HG03460 (cell line): Measurements from ENCODE around the gene CSRP1.
A peak's percentile ranks its signal among the peaks of the same experiment; 100 is the strongest.
"Not testable (repeated sequence)": the region's sequence is repeated elsewhere in the genome, so short reads cannot be mapped to it uniquely, and the experiment has no call there.

Experiments
- ATAC-seq: cut with Tn5 transposase; IDR thresholded peaks from one replicate; pipeline ENCODE4 v1.9.1; 2021; ENCODE audit not compliant: unreplicated experiment

Gene CSRP1

DNA sequence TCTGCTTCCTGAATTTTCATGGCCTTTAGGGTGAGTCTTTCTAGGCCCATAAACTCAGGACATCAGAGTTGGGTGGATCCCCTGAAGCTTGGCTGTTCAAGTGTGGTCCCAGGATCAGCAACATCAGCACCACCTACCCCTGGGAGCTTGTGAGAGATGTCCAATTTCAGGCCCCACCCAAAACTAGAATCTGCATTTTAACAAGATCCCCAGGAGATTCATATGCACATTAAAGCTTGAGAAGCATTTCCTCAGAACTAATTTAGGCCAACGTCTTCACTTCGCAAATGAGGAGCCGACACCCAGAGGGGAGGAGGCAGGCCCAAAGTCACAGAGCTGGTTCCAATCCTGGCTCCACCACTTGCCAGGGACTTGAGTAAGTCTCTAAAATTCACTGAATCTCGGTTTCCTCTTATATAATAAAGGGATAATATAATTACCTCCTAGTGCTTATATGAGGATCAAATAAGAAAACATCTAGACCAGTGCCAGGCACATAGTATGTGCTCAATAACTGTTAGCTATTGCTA, 27.7 kb downstream of the CSRP1 start:
- no peak for ATAC-seq

- not testable (repeated sequence) for ATAC-seq
Observed at GRCh38 chr1:201478666-201479065, 28.3 kb downstream of the CSRP1 start.

- no peak for ATAC-seq
Observed at GRCh38 chr1:201476670-201477344, 30.1 kb downstream of the CSRP1 start.

DNA sequence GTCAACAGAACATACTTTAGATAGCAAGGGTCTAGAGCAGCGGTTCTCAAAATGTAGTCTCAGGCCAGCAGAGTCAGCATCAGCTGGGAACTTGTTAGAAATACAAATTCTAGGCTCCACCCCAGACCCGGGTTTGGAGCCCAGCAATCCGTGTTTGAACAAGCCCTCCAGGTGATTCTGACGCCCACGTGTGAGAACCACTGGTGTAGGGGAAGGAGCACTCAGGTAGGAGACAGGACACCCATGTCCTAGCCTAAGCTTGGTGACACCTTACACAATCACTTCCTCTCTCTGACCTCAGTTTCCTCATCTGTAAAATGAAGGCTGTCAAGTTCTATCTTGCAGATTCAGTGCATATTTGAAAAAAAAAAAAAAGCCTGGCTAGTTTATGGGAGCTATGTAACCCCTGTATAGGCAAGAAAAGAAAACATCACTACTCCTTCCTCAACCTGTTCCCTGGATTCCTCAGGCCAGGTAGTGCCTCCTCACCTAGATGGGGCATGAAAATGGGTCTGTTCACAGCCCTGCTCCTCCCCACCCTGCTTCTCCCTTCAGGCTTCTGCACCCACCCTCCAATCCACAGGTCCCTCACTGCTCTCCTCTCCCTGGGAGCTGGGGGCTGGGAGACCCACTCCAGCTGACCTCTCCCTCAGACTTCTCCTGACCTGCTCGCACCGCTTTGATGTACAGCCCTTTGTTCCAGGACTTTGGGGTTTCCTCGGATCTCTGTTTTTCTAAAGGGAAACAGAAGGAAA, 30.8 kb downstream of the CSRP1 start:
- ATAC-seq: no peak

DNA sequence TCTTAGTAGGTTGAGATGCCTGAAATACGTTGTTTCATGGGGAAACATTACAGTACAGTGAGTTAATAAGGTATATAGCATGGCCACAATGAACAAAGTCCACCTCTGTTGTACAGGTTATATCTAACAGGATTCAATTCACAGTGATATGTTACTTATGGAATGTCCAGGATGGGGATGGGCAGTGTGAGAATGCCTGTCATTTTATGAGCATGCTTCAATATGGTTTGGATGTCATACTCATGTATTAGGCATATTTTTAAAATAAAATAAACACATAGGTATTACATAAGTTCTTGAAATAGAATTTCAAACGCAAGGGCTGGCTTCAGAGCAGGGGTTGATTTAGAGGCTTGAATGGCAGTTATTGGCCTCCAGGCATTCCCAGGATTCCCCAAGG, 31.8 kb downstream of the CSRP1 start:
- no peak for ATAC-seq

DNA sequence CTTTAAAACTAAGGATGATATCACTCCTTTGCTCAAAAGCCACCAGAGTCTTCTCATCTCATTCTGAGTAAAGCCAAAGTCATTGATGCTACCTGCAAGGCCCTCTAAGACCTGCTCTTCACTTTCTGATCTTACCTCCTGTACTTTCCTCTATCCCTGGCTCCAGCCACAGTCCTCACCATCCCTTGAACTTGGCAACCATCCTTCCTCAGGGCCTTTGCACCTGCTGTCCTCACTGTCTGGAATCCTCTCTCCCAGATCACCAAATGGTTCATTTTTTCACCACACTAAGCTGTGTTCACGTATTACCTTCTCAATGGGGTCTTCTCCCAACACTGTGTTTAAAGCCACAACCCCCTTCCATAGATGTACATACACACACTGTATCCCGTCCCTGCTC, 33.6 kb downstream of the CSRP1 start:
- ATAC-seq: no peak

GRCh38 chr1:201472321-201472720, 34.6 kb downstream of the CSRP1 start:
- not testable (repeated sequence) for ATAC-seq

DNA sequence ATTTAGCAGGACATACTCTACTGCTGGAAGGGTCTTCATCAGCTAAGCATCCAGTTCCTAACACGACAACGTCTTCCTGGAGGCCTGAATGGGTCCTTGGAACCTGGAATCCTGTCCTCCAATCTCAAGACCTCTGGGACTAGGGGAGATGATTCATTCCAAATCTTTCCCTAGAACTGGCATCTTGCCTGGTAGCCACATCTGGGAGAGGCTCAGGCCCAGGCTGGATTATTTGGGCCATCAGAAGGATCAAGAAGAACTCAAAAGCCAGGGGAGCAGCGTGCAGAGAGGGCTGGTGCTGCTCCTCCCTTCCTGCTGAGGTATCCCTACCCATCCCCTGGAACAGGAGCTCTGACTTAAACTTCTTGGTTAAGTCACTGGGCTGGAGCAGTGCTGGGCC, 35.2 kb downstream of the CSRP1 start:
- ATAC-seq: no peak

- no peak for ATAC-seq
Observed at GRCh38 chr1:201470581-201470980, 36.3 kb downstream of the CSRP1 start.

DNA sequence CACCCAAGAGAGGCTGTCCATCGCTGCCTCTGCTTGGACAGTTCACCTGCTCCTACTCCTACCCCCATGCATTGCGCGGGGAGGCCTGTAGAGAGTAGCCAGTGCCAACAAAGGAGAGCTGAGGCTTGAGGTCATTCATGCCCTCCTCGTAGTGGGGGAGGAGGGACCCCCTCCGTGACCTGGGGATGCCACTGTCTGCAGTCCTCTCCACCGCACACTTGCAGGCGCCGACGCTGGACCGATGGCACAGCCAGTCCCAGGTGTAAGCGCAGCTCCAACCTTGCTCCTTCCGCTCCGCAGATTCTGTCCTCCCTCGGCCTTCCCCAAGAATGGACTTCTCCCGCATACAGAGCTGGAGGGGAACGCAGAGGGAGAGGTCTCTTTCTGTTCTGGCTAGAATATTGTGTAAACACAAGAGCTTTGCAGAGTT, 37.3 kb downstream of the CSRP1 start:
- ATAC-seq: no peak

DNA sequence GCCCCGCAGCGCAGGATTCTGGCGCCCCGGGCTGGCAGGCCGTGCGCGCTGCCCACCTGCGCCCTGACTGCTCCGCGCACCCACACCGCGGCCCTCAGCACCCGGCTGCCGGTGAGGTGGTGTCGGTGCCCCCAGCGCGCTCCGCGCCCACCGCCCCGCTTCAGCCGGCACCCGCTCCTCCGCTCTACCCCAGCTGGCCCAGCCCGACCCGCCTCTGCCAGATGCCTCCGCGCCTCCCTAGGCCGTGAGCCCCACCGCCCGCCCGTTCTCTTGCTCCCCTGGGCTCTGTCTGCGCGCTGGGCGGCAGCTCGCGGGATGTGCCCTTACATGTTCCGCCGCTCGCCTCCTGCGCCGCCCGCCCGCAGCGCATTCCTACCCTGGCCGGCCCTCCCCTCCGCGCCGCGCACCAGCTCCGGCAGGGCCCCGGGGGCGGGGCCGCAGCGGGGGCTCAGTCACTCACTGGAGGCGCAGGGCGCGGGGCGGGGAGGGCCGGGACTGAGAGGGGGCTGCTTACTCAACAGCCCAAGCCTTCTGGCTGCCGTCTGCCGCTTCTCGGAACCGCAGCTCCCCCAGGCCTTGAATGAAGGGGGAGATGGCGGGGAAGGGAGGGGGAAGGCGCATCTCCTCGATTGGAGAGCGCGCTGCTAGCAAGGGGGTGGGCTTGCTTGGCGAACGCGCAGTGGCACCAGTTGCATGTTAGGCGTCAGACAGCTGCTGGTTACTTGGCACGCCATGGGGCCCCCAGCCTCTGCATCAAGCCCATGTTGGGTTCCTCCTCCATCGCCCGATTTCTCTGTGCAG, 37.9 kb downstream of the CSRP1 start, which contains the start of gene PHLDA3:
Gene PHLDA3, minus strand, starts transcription at position 345 of the 801 bp plus-strand sequence. CDS start 402 bp downstream, outside the sequence.
- peak; percentile 70 for ATAC-seq

DNA sequence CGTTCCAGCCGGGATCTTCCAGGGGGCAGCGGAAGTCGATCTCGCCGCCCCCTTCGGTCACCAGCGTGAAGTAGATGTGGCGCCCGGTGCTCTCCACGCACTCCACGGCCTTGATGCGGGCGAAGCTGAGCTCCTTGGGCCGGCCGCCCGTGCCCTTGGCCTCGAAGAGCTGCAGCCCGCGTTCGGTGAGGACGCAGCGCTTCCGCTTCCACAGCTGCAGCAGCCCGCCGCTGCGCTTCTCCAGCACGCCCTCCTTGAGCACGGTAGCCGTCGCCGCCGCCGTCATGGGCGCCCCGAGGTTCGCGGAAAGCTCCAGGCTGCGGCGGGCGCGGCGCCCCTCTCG, 38.5 kb downstream of the CSRP1 start:
- ATAC-seq: peak; percentile 38

DNA sequence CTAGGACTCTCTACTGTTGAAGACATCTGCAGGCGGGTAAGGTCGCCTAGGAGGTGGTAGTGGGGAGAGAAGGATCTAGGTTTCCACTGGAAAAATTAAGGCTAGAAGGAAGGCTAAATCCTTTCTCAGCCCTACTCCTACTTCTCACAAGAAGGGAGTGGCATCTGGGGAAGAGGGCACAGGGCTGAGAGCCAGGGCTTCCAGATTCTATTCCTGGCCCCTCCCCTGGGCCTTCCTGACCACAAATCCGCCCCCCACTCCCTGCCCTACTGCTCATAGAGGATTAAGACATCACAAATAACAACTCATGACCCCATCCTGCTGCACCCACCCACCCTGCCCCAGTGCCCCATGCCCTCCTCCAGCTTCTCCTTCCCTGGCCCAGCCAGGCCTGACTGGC, 40.4 kb downstream of the CSRP1 start:
- no peak for ATAC-seq

DNA sequence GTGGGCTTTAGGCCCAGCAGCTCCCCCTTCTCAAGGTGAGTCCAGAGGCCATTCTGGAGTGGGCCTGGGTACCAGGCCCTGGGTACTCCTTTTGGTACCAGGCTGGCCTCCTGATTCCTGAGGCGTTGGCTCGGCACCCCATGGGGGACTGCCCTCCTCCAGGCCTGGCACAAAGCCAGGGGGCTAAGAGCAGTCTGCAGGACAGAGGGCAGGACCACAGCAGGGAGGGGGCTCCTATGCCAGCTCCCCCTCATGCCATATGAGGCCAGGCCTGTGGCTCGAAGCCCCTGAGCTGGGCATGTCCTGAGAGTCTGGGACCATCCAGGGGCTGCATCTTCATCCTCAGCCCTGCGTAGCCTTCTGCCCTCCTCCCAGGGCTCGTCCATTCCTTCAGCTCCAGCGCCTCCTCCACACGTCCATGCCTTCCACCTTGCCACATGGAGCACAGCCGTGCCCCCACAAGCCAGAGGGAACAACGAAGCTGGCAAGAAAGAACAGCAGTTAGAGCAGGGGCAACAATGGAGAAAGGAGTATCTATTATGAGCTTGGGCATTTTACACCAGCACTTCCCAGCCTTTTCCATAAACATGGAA, 41.1 kb downstream of the CSRP1 start:
- no peak for ATAC-seq

DNA sequence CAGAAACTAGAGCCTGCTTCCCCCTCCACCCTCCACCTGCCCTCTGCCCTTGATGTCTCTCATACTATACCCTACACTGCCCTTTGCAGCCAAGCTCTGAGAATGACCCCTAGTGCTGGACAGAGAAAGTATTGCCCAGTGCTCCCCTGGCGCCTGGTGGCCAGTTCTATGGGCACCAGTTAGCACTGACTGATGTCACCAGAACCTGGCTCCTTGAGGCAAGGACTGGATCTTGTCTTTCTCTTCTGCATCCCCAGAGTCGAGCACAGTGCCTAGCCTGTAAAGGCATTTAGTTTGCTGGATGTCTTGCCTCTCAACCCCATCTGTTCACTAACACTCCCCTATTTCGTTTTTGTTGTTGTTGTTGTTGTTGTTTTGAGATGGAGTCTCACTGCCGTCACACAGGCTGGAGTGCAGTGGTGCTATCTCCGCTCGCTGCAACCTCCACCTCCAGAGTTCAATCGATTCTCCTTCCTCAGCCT, 43.8 kb downstream of the CSRP1 start:
- ATAC-seq: no peak

DNA sequence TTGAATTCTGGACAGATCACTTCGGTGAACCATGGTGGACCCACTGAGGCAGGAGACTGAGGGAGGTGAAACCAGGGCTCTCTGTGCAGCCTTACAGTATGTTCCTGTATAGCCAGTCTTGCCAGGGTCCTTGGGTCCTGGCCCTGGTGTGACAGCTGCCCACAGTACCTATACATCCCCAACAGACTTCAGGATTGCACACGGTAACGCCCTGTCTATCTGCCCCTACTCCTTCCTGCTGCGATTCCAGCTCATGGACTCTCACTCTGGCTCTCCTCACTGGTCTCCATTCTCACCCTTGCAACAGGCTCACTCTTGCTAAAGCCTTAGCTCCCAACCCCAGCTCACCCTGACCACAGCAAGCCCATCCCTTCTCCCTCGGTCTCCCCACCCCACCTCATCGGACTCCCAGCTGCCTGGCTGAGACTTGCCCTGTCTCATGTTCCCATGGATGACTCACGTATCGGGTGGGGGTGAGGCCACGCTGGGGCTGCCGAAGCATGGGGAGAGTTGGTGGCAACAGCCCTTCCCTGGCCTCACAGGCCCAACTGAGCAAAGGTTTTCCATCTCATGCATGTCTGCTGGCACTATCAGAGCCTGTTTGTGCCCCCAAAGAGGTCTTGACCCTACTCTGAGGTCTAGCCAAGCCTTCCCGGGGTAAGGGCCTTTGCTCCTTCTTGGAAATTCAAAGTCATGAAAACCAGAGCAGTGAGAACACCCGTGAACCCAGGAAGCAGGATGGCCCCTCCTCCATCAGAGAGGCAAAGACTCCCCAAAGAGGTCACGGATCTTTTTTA, 45.1 kb downstream of the CSRP1 start:
- no peak for ATAC-seq

- no peak for ATAC-seq
Observed at GRCh38 chr1:201460814-201461644, 45.9 kb downstream of the CSRP1 start.

DNA sequence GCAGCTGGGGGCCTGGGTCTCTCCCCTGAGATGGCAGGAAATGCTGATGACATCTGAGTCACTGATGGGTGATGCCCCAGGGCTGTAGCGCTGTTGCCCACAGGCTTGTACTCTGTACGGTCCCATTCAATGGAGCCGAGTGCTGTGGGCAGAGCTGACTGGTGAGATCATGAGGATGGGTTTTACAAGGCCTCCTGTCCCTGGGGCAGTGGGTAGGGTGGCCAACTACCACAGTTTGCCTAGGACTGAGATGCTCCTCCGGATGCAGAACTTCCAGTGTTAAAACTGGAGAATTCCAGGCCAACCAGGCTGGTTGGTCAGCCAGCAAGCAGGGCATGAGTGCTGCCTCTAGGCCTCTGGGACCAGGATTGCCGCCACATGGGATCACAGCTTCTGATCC, 47.1 kb downstream of the CSRP1 start:
- ATAC-seq: no peak

DNA sequence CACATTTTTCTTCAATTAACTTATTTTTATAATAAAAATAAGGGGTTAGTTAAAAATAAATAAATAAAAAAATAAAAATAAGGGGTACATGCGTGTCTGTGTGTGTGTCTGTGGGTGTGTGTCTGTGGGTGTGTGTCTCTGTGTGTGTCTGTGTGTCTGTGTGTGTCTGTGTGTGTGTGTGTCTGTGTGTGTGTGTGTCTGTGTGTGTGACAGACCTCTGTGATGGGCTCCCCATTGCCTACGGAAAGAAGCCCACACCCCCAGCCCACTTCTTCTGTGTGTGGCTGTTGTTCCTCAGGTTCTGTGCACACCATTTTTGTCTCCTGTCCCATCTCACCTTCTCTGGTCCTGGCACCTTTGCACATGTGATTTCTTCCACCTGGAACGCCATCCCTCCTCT, 47.9 kb downstream of the CSRP1 start:
- no peak for ATAC-seq
